ENCODE data around the gene RAB40C.
A peak's percentile ranks its signal among the peaks of the same experiment; 100 is the strongest.

DNA sequence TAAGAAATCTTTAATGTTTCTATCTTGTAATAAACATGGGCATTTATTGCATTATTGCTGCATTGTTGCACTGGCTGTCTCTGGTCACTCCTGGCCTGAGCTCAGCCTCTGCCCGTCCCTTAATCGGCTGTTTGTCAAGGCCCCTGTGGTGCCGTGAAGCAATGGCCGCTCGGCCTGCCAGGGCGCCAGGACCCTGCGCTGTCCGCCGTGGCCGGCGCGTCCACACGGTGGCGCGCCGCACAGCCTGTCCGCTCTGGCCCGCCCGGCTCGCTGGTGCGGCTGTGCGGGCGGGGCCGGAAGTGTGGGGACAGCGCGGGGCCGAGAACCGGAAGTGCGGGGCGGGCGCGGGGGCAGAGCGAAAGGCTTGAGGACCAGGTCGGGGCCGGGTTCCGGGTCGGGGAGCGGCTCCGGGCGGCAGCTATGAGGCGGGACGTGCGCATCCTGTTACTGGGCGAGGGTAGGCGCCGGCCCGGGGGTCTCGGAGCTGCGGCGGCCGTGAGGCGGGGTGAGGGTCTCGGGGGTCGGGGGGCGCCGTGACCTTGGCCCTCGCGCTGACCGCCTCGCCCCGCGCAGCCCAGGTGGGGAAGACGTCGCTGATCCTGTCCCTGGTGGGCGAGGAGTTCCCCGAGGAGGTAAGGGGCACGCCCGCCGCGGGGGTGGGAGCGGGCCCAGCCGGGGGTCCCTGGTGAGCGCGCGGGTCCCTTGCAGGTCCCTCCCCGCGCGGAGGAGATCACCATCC, 78.1 kb downstream of the RAB40C start, which contains the start of gene RHOT2:
- TF ChIP-seq POLR2A (IDR thresholded peaks at IDR 0.05) (peak in 1 of 4 donors; percentile 85), CTCF (IDR thresholded peaks at IDR 0.05) (peak; percentile 86 to 98 (median 97)), EP300 (IDR thresholded peaks at IDR 0.05) (peak in 1 of 4 donors; percentile 46)
